ENCODE data around the gene FCHO1.

DNA sequence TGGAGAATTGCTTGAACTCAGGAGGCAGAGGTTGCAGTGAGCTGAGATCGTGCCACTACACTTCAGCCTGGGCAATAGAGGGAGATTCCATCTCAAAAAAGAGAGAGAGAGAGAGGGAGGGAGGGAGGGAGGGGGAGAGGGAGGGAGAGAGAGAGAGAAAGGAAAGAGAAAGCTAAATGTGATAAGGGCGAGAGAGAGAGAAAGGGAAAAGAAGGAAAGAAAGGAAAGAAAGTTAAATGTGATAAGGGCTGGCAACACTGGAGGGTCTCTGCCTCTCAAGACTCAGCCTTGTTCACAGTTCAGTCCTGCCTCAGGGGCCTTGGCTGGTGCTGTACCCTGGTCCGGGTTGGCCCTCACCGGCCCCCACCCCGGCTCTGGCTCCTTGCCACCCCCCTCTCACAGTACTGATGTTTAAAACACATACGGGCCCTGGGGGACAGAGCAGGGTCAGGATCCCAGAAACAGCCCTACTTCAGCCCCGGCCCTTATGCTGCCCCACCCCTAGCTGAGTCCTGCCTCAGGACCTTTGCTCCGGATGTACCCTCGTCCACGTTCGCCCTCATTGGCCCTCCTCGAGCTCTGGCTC is 28.5 kb upstream of the FCHO1 start:
- TF ChIP-seq, protein P1, sequence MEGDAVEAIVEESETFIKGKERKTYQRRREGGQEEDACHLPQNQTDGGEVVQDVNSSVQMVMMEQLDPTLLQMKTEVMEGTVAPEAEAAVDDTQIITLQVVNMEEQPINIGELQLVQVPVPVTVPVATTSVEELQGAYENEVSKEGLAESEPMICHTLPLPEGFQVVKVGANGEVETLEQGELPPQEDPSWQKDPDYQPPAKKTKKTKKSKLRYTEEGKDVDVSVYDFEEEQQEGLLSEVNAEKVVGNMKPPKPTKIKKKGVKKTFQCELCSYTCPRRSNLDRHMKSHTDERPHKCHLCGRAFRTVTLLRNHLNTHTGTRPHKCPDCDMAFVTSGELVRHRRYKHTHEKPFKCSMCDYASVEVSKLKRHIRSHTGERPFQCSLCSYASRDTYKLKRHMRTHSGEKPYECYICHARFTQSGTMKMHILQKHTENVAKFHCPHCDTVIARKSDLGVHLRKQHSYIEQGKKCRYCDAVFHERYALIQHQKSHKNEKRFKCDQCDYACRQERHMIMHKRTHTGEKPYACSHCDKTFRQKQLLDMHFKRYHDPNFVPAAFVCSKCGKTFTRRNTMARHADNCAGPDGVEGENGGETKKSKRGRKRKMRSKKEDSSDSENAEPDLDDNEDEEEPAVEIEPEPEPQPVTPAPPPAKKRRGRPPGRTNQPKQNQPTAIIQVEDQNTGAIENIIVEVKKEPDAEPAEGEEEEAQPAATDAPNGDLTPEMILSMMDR (IDR thresholded peaks at IDR 0.05), result no peak
- TF ChIP-seq POLR2A (IDR thresholded peaks at IDR 0.05) (no peak), POLR2AphosphoS5 (IDR thresholded peaks at IDR 0.05) (no peak)

Measured in transverse colon (tissue), 4 donors.